NT2/D1 (cell line): Measurements from ENCODE around the gene ACTR2.

Source experiments
- SUZ12 ChIP-seq: IDR thresholded peaks from 2 replicates; pipeline ENCODE4 v1.6.1; 2011; ENCODE audit not compliant: insufficient read length, insufficient read depth; ENCODE audit errors: extremely low read depth
- YY1 ChIP-seq: IDR thresholded peaks from 2 replicates; pipeline ENCODE4 v1.6.1; 2011; ENCODE audit not compliant: insufficient read length, insufficient read depth
- ZNF274 ChIP-seq: IDR thresholded peaks from 2 replicates; pipeline ENCODE4 v1.6.1; 2011; ENCODE audit warnings: mild to moderate bottlenecking, low read depth, low read length

GRCh38 chr2:65292106-65292400, 64.4 kb downstream of the ACTR2 start:
- TF ChIP-seq YY1 (no peak), ZNF274 (no peak), SUZ12 (no peak)
